ENCODE results near the gene INPP4B.
"Not testable (repeated sequence)": the region's sequence is repeated elsewhere in the genome, so short reads cannot be mapped to it uniquely, and the experiment has no call there.

Gene INPP4B

DNA sequence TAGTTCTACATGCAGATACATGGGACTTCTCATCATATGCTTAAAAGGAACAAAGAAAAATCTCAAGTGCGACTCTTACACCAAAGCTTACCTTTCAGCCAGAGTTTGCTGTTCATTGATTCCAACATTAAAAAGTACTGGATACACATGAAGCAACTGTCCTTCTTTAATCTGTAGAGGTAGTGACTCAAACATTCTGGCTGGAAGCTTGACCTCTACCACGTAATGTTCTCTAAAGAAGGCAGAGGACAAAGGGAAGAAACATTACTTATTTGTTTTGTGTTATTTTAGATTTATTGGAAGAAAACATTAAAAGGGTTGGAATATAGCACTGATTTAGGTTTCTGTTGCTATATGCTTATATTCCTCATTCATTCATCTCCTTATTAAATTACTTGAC is 733.6 kb downstream of the INPP4B start:
- no peak for DNase-seq

DNA sequence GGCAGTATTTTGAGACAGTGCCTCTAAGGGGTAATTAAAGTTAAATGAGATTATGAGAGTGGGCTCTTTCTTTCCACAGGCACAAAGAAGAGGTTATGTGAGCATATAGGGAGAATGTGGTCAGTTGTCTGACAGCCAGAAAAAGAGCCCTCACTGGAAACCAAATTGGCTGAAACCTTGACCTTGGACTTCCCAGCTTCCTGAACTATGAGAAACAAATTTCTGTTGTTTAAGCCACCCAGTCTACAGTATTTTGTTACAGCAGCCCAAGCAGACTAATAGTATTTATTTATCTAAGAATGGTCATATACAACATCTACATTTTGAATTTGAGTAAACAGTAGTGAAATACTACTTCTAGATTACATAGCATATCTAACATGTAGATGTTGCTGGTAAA is 736.0 kb downstream of the INPP4B start:
- no peak for DNase-seq

DNA sequence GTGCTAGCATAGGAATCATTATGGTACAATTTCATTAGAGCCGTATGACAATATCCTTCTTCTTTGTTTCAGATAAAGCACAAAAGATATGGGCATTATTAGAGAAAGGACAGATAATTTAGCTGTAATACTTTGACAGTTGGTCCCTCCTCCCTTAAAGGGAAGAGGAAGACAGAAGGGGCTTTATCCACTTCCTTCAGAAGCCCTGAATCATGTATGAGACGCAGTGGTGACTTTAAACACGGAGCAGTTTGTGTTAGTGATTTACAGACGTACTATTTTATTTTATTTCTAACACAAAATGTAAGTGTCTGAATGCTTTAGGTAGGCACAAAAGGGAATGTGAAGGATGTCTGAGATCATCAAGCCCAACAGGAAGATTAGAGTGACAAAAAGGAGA is 742.1 kb downstream of the INPP4B start:
- no peak for DNase-seq

DNA sequence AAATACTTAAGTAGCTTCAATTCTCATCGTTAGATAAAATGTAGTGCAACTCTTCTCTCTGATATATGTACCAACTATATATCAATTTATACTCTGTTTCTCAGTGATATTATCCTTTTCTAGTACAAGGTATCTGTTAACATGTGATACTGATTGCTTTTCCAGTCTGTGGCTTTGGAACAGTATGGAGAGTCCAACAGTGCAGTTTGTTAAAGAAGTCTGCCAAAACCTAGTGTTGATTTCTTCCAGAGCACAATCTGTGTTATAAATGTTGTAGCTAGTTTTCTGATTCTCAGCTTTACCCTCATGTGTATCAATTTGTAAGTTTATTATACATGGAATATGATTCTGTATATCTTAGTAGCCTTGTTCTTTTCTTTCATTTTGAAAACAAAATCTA is 744.7 kb downstream of the INPP4B start:
- no peak for DNase-seq

DNA sequence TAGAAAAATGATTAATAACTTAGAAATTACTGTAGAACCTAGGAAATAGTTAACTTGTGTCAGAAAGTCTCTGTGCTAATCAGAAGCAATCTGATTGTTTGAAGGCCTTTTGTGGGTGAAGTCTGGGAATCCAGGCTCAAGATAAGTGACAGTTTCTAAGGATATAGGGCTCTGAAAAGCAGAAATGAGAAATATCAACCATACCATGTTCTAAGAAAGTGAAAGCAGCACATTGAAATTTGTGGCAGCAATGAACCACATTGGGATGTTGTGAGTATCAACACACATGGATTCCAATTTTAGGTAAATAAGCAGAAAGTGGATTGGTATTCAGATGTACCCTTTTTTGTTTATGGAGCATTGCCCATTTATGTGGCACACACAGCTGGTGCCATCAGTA is 745.2 kb downstream of the INPP4B start:
- no peak for DNase-seq

DNA sequence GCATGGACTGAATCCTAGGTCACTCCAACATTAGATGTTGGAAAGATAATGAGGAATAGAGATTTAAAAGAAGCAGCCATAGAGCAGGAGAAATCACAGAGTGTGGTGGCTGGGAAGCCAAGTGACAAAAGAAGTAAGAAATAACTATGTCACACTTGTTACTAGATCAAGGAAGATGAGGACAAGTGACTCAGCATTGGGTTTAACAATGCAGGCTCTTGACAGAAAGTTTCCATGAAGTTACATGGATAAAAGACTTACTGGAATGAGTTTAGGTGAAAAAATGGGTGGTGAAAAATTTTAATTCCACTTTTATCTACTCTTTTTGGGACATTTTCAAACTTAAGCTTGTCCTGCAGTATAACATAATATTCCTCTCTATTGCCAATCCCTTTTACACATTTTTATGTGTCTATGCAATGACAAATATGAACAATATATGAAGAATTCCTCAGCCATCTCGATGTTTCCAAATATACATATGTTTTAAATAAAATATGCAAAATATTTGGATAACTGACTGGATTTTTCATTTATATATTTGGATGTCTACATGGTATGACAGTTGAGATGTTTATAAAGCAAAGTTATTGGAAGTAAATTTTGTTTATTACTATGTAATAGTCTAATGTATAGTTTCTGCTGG is 747.1 kb downstream of the INPP4B start:
- DNase-seq, result no peak

DNA sequence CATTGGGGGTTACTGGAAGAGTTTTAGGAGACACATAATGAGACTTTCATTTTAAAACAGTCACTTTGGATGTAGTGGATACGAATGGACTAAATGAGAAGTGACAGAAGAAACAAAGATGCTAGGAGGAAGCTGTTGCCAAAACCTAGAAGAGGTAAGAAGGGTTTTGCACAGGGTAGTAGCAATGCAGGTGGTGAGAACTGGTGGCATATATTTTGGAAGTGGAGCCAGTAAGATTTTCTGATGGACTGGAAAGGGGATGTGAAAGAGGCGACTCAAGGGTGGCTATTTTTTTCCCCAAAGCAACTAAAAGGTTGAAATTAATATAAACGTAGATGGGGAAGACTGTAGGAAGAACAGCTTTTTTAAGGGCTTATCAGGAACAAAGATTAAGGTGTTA is 747.7 kb downstream of the INPP4B start:
- no peak for DNase-seq

DNA sequence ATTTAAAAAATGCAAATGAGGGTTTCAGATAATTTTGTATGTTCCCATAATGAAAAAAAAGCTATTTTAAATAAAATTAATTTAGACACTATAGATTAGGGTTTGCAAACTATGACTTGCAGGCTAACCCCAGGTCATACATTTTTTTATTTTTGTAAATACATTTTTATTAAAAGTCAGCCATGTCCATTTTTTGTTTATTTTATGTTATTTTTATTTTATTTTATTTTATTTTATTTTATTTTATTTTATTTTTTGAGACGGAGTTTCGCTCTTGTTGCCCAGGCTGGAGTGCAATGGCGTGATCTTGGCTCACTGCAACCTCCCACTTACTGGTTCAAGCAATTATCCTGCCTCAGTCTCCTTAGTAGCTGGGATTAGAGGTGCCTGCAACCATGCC is 749.1 kb downstream of the INPP4B start:
- DNase-seq, result no peak

DNA sequence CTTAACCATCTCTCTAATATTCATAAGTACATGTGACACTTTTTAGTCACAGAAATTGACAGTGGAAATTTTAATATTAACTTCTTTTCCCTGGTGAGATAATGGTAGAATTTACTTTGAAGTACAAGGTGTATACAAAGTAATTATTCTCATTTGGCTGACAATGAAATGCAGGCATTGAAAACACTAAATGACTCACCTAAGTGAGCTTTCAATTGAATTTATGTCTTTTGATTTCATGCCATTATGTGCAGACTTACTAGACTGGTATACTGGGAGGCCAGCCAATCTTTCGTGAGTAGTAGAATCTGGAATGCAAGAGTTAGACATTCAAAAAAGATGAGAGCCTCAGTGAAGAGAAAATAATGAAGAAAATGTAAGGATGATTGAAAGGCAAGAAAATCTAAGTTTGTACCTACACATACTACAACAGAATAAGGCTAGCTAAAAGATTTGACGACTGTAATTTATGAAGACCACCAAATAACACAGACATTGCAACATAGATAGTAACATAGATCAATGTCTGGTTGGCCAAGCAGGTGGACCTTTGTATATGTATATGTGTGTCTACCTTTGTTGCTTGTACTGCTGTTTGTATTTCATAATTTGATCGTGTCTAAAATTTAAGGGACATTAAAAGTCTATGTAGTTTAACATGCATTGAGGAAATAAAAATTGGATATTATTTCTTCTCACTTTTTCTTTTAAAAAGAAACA is 750.1 kb downstream of the INPP4B start:
- no peak for DNase-seq

DNA sequence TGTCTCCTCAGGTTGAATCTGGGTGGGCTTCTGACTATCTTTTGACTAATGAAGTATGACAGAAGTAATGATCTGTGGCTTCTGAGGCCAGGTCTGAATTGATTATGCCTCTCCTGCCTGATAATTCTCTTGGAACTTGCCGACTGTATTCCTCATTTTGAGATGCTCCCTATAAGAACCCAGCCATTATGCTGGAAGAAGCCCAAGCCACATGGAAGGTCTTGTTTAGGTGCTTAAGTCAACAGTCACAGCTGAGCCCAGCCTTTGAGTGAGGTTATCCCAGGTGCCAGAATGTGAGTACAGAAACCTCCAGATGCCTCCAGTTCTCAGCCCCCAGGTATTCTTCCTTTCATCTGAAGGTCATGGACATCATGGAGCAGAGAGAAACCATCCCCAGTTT is 753.2 kb downstream of the INPP4B start:
- DNase-seq, result no peak

DNA sequence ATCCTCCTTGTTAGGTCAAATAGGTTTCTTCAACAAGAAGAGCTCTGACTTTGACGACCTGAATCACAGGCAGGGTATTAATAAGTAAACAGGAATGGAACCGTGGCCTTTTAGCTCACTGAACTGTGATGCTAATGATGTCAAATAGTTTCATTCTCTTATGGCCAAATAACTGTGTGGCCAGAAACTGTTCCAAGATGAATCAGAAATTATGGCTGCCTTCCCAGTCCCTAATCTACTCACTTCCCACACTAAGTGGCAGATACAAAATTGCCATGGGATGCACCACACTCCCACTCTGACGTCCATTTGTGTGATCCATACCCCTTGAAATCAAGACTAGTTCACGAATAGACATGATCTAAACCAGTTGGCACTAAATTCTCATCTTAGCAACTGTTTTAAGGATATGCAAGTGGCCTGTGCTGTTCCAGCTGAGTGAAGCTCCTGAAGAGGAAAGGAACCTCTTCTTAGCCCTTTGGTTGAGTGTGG is 754.4 kb downstream of the INPP4B start:
- no peak for DNase-seq

DNA sequence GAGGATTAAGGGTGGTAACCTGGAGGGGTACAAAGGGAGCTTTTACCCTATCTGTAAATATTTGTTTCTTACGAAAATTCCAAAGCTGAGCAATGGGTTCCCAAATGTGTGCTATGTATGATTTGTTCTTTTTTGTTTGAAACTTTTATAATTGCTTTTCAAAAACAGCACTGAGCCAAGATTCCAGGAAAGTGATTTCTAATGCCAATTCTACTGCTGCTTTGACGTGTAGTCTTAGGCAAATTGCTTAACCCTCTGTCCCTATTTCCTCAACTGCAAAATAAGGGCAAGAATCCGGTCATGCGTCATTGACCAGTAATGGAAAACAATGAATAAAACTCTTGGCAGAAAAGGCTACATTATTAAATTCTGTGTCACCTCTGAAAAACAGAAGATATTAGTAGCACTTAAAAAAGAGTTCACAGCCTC is 755.0 kb downstream of the INPP4B start:
- no peak for DNase-seq

DNA sequence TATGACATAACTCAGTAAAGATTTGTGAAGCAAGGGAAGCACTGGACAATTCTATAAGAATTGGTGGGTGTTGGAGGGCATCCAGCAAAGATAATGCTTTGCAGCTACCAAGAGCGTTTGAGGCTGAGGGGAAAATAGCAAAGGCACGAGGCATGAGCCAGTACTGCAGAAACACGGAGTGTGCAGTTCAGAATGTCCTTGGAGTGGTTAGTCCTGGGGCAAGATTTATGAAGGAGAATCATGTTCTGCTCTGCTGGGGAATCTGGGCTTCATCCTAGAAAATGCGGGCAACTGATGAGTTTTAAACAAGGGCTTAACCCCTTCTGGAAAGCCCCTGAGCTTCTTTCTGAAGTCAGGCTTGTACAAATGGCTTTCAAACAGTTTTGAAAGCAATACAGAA is 757.2 kb downstream of the INPP4B start:
- DNase-seq, result no peak

DNA sequence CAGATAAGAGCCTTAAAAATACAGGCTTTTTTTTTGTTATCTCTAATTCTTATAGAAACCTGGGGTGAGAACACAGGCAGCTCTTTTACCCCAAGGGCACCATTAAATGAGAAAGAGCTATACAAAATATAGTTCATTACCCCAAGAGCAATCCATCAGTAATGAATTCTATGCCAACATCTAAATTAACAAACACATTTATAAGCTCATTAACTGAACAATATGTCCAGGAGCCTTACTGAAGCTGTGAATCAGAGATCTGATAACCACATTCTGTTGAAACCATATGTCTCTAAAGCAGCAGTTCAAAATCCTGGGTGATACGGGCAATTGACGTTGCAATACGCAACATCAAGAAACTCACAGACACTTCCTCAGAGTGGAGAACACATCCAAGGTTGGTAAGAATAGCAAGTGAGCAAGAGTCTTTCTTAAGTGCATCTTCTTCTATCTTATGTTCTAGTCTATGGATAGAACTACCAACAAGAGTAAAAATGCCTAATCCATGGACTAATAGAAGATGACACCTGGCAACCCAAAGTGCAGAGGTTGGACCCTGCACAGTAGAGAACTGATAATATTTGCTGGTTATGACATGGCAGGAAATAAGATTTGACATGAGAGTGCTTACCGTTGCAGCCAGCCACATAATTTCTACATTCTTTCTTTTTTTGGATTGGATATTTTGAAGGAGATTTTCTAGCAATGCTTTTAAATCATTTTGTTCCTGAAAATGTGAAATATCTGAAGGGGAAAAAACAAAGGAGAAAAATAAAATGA is 760.4 kb downstream of the INPP4B start:
- DNase-seq, result no peak

DNA sequence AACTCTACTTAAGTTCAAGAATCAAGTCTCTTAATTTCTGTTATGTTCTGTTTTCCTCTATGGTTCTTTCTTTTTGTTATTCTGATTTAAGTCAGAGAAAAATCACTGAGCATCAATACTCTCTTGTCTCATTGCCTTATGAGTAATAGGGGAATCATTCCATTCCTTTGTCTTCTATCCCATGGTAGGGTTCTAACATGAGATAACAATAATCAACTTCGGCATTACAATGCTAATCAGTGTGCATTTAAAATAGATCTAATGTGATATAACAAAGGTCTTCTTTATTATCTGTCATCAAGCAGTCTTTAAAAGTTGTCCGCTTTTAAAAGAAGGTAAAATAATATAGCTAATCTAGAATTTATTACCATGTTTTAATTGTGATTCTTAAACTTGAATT is 762.8 kb downstream of the INPP4B start:
- DNase-seq, result no peak

DNA sequence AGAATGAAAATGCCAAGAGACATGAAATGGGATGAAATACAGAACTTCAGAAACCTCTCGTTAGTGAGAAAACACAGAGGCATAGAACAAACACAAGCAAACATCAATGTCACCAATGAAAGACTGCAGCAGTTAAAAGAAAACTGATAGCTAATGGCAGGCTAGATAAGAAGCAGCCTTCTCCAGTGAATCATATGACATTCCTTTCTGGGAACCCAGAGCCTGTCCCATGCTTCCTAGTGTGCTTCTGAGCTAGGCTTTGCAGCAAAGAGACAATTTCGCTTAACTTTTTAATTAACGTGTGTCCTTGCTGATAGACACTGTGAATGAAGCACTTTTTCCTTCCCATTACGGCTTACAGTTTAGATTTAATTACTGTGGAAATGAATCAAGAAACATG is 765.1 kb downstream of the INPP4B start:
- DNase-seq, result no peak

DNA sequence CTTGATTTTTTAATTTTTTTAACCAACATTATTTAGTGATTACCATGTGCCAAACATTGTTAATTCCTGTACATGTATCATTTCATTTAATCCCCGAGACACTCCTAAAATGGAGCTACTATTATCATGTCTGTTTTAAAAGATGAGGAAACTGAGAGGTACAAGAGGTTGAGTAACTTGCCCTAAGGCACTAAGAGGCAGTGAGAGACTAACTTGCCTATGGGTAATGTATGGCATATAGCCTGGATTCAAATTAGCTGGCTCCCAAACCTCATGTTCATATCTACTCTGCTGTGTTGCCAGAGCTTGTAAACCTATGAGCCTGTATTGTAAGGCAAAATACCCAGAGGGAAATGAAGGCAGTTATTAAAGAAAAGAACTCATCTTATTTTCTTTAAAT is 766.1 kb downstream of the INPP4B start:
- no peak for DNase-seq

DNA sequence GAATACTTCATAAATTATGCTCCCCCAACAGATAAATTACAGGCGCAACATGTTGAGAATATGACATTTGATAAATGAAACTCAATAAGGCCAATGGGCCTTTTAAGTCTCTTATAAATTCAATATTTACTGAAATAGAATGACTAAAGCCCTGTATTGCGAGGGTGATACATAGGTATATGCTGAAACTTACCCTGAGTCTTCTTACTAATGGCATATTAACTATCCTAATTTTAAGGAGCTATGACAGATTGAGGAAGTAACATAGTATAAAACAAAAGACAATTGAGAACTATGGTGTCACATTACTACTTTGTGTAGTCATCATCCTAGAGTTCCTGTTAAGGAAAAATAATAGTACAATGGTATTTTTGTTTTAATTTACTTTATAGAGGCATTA is 769.1 kb downstream of the INPP4B start:
- no peak for DNase-seq

DNA sequence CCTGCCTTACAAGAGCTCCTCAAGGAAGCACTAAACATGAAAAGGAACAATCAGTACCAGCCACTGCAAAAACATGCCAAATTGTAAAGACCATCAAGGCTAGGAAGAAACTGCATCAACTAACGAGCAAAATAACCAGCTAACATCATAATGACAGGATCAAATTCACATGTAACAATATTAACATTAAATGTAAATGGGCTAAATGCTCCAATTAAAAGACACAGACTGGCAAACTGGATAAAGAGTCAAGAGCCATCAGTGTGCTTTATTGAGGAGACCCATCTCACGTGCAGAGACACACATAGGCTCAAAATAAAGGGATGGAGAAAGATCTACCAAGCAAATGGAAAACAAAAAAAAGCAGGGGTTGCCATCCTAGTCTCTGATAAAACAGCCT is 777.8 kb downstream of the INPP4B start:
- DNase-seq, result not testable (repeated sequence)

DNA sequence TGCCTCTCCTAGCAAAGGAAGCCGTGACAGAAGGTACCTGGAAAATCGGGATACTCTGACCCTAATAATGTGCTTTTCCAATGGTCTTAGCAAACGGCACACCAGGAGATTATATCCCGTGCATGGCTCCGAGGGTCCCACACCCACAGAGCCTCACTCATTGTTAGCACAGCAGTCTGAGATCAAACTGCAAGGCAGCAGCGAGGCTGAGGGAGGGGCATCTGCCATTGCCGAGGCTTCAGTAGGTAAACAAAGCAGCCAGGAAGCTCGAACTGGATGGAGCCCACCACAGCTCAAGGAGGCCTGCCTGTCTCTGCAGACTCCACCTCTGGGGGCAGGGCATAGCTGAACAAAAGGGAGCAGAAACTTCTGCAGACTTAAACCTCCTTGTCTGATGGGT is 779.5 kb downstream of the INPP4B start:
- not testable (repeated sequence) for DNase-seq

DNA sequence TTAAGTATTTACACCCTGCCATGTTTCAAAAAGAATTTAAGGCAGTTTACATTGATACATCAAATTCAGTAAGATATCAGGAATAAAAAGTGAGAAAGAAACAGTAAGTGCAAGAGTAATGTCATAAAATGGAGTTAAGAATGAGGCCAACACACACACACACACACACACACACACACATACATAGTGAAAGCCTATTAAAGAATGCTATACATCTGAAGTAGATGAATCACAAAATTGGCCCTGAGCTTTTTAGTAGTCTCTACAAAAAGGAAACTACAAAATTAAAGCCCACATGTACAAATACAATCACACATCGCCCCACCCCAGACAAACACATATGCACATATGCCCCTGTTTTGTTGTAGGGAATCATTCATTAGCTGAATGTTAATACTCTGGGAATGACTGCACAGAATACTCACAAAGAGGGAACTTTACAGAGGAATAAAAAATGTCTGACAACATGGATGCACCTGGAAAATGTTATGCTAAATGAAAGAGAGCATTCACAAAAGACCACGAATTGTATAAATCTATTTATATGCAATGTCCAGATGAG is 780.9 kb downstream of the INPP4B start:
- DNase-seq, result no peak

DNA sequence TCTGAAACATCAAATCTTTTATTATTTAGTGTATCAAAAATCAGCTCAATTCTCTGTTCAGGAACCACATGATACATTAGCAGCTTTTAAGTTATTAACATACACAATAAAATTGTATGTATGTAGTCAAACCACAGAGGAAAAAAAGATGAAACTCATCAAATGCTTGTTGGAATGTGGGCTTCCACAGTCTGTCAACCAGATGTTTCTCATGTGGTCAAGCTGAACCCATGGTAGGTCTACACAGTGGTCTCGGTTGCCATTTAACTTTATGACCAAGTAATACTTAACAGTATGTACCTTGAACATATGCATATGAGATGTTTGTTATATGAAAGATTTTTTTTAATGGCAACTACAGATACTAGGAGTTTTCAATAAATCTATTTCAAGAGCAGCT is 781.9 kb downstream of the INPP4B start:
- DNase-seq, result no peak

DNA sequence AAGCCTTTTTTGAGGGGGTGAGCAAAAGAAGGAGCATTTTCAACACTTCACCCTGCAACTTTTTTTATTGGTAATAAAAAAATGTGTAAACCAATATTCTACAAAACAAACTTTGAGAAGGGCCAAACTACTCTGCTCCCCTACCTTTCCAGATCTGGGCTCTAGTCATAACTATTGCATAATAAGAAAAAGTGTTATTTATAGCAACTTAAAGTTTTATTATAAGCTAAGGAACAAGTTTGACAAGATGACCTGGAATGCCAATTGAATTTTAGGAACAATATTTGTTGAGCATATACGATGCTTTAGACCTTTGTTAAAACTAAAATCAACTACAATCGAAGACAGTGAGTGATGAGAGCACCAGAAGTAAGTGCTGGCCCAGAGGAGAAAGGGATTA is 800.1 kb downstream of the INPP4B start:
- no peak for DNase-seq

DNA sequence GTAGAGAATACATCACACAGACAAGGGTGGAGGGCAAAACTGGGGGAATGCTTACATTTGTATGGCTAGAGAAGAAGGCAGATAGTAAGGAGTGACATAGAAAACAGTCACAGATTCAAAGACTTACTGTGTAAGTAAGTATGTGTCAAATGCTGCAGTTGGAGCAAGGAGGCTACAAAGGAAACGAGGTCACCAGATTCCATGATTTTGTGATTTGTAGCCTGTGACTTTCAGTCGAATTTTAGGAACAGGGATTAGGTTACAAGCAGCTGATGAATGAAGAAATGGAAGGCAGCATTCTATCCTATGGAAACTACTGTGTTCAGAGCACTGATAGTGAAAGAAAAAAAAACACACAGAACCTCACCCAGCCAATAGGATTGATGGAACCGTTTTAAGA is 801.8 kb downstream of the INPP4B start:
- no peak for DNase-seq

Data from hippocampal formation (tissue), 2 donors.